NK-92 (cell line): ENCODE measurements around the gene ATP10A.
"Not testable (repeated sequence)": the region's sequence is repeated elsewhere in the genome, so short reads cannot be mapped to it uniquely, and the experiment has no call there.

Experiments
- DNase-seq: peaks from one replicate; lab custom pipeline; 2025; ENCODE audit not compliant: unreplicated experiment; lab: John Stamatoyannopoulos, UW

ATP10A gene

GRCh38 chr15:25859838-25860645 lies 3.1 kb downstream of the ATP10A start:
- DNase-seq, result no peak

- no peak for DNase-seq
Measured at GRCh38 chr15:25858952-25859760, 4.0 kb downstream of the ATP10A start.

- not testable (repeated sequence) for DNase-seq
Measured at GRCh38 chr15:25856059-25856458, 7.1 kb downstream of the ATP10A start.

GRCh38 chr15:25852661-25853524 lies 10.2 kb downstream of the ATP10A start:
- DNase-seq, result no peak

GRCh38 chr15:25852027-25852426 lies 11.1 kb downstream of the ATP10A start:
- DNase-seq, result no peak

- DNase-seq, result no peak
Measured at GRCh38 chr15:25850154-25851111, 12.7 kb downstream of the ATP10A start.

- DNase-seq, result no peak
Measured at GRCh38 chr15:25849157-25849921, 13.8 kb downstream of the ATP10A start.

GRCh38 chr15:25848784-25849156 lies 14.4 kb downstream of the ATP10A start:
- DNase-seq, result no peak

- DNase-seq, result no peak
Measured at GRCh38 chr15:25848325-25848724, 14.8 kb downstream of the ATP10A start.

- no peak for DNase-seq
Measured at GRCh38 chr15:25847051-25847450, 16.1 kb downstream of the ATP10A start.

GRCh38 chr15:25846377-25846776 lies 16.8 kb downstream of the ATP10A start:
- DNase-seq, result no peak

- no peak for DNase-seq
Measured at GRCh38 chr15:25844981-25845680, 18.0 kb downstream of the ATP10A start.

GRCh38 chr15:25844542-25844941 lies 18.6 kb downstream of the ATP10A start:
- DNase-seq, result no peak

GRCh38 chr15:25844076-25844475 lies 19.1 kb downstream of the ATP10A start:
- no peak for DNase-seq

- no peak for DNase-seq
Measured at GRCh38 chr15:25839638-25840156, 23.4 kb downstream of the ATP10A start.

GRCh38 chr15:25838871-25839195 lies 24.3 kb downstream of the ATP10A start:
- DNase-seq, result no peak

- no peak for DNase-seq
Measured at GRCh38 chr15:25838191-25838870, 24.8 kb downstream of the ATP10A start.

GRCh38 chr15:25832158-25832557 lies 31.0 kb downstream of the ATP10A start:
- DNase-seq, result no peak
